GM12872 (cell line): Measurements from ENCODE around the gene DDX39B.

Experiments used
- TF ChIP-seq, protein P1 (sequence below): IDR thresholded peaks from 3 replicates; pipeline ENCODE4 v1.5.1; 2011; ENCODE audit warnings: low read depth, mild to moderate bottlenecking, low read length, moderate library complexity; ENCODE audit not compliant: insufficient read depth

DDX39B gene

DNA sequence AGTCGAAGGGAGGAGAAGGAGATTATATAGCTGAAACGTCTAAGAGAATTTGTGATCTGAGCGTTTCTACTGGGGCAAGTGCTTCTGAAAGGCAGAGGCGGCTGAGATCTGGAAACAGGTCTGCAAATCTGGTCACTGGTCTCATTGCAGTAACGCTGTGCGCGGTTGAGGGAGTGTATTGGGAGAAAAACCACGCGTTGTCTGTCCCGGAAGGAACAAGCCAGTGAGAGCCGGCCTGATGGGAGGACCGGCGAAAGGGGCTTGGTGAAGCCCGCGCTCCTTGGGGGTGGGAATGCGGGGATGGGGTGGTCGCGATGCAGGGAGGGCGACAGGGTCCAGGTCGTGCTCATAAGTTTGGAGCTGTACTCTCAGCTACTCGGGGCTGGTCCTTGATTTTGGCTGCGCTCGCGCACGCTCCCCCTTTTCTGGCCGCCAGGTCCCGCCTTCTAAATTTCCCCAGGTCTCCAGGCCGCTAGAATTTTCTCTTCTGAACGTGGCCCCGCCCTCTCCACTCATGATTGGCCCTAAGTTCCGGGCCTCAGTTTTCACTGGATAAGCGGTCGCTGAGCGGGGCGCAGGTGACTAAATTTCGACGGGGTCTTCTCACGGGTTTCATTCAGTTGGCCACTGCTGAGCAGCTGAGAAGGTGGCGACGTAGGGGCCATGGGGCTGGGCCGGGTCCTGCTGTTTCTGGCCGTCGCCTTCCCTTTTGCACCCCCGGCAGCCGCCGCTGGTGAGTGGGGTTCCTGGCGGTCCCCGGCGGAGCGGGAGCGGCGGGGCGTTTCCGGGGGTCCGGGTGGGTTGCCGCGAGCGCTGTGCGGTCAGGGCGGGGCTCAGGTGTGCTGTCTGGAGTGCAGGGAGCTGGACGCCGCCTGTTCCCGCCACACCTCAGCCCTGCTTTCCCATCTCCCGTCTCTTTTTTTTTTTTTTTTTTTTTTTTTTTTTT is 44.0 kb downstream of the DDX39B start, which contains the start of gene MICB:
TSS of gene MICB (plus strand) at position 615 of the 946 bp plus-strand sequence. CDS start at position 664, 49 bp downstream.
- TF ChIP-seq, protein P1, sequence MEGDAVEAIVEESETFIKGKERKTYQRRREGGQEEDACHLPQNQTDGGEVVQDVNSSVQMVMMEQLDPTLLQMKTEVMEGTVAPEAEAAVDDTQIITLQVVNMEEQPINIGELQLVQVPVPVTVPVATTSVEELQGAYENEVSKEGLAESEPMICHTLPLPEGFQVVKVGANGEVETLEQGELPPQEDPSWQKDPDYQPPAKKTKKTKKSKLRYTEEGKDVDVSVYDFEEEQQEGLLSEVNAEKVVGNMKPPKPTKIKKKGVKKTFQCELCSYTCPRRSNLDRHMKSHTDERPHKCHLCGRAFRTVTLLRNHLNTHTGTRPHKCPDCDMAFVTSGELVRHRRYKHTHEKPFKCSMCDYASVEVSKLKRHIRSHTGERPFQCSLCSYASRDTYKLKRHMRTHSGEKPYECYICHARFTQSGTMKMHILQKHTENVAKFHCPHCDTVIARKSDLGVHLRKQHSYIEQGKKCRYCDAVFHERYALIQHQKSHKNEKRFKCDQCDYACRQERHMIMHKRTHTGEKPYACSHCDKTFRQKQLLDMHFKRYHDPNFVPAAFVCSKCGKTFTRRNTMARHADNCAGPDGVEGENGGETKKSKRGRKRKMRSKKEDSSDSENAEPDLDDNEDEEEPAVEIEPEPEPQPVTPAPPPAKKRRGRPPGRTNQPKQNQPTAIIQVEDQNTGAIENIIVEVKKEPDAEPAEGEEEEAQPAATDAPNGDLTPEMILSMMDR, result no peak

DNA sequence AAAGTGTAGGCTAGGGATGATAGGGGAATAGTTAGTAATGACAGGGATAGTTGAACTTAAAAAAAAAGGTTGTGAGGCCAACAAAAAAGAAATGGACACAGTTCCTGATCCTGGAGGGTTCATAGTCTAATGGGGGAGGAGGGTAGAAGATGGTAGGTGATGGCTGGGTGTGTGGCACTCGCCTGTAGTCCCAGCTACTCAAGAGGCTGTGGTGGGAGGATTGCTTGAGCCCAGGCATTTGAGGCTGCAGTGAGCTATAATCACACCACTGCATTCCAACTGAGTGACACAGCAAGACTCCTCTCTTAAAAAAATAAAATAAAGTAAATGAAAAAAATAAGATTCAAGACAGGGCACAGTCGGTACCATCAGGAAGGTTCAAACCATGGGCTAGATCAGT is 46.2 kb downstream of the DDX39B start:
- TF ChIP-seq, protein P1, result no peak

DNA sequence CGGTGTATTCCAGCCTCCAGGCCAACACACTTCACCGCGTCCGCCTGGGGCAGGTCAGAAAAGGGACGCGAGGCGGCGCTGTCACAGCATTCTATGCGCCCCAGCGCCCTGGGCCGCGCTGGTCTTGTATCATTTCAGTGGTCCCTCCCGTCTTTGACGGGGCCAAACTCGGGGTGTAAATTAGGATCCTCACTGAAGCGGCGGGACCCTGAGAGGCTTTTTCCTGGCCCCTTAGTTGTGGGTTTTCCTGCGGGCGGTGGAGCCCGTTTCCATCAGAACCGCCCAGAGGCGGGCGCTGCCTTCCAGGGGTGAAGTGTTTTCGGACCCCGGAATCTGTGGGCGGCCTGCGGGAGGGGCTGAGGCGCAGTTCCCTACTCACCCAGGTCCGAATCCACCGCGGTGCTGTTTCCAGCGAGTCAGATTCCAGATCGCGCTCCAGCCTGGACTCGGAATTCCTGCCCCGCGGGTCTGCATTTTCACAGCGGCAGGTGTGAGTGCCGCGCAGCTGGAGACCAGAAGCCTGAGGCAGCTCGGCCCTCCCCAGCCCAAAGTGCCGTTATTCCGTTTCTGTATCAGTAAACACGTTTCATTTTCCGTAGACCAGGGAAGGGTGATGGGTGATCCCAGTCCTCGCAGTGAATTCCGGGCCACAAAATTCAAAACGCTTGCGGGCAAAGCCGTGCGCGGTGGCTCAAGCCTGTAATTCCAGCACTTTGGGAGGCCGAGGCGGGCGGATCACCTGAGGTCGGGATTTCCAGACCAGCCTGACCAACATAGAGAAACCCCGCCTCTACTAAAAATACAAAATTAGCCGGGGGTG is 47.7 kb downstream of the DDX39B start:
- TF ChIP-seq, protein P1, result peak; percentile 89

DNA sequence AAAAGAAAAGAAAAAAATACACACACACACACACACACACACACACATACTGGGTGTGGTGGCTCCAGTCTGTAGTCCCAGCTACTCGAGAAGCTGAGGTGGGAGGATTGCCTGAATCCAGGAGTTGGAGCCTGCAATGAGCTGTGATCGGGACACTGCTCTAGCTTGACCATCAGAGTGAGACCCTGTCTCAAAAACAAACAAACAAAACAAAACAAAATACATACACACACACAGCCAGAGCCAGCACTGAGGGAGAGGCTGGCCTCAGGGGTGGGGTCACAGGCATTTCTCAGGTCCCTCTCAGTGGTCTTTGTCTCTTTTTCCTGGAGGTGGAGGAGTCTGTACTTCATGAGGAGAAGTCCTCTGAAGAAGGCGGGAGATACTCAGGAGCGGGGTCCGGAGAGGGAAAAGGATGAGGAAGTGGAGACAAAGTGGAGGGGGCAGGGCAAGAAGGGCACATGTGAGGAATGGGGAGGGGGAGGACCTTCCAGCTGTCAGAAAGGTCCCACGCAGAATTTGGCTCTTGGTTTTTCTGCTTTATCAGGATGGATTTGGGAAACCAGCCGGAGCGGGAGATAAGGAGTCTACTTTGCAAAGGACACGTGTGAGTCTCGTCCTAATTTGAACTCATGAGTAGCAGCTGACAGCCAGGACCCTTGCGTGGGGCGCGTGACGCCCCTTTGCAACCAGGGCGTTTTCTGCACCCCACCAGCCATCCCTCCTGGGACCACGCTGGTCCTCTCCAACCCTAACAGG is 51.5 kb downstream of the DDX39B start:
- TF ChIP-seq, protein P1, result no peak

DNA sequence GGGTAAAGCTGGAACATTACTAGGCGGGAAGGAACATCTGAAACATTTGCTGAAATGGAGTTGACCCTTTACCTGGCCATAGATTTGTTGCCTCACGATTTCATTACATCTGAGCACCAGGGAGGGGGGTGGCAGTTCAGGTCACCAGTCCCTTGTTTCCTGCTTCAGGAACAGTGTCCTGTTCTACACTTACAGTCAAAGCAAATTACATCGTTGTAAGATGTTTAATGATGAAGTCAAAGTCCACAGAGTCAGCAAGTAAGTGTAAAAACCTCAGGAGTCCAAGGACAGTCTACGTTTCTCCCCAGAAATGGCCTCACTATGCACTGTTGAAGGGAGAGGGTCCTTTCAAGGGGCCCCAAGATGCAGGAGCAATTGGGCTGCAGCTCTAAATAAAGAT is 52.7 kb downstream of the DDX39B start:
- TF ChIP-seq, protein P1, result no peak

DNA sequence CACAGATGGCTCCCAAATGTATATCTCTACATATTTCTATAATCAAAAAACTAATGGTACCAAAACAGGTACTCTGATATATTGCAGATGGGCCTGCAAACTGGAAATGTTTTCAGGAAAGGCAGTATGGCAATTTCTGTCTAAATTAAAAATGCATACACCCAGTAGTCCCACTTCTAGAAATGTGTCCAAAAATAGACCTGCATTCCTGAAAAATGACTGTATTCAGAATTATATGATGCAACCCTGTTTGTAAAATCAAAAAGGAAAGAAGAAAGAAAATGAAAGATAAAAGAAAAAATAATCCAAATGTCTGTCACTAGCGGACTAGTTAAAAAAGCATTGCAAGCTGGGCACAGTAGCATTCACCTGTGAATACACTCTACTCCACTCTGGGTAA is 56.7 kb downstream of the DDX39B start:
- TF ChIP-seq, protein P1, result no peak

DNA sequence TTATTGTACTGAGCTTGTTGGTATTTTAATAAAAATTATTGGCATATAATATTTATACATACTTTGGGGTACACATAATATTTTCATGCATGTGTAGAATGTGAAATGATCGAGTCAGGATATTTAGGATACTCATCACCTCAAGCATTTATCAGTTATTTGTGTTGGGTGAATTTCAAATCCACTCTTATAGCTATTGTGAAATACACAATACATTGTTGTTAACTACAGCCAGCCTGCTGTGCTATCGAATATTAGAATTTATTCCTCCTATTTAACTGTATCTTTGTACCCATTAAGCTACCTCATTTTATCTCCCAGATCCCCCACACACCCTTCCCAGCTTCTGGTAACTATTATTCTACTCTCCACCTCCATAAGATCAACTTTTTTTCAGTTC is 58.4 kb downstream of the DDX39B start:
- TF ChIP-seq, protein P1, result no peak
